ENCODE results near the gene ANKZF1. TPM values are rescaled to one million over a fixed set of nuclear protein-coding genes. Genes with fewer than 3 reads are reported as not detected.

Gene ANKZF1
- total RNA-seq, 1 donor from 2014 or later, result 50.3 TPM

GRCh38 chr2:219271021-219271420 is 41.4 kb downstream of the ANKZF1 start:
- H3K4me3 ChIP-seq (ENCODE audit: low read depth, low read length), result no peak overlapping the region
- TF ChIP-seq CTCF (conservative IDR thresholded peaks at IDR 0.05; ENCODE audit: low read depth, low read length), result no peak
- no peak for DNase-seq (ENCODE audit: low read depth)

GRCh38 chr2:219272356-219272755 is 42.8 kb downstream of the ANKZF1 start:
- no peak for DNase-seq (ENCODE audit: low read depth)
- TF ChIP-seq CTCF (conservative IDR thresholded peaks at IDR 0.05; ENCODE audit: low read depth, low read length), result no peak
- H3K4me3 ChIP-seq (ENCODE audit: low read depth, low read length), result no peak overlapping the region

- DNase-seq (ENCODE audit: low read depth), result no peak
These were observed 43.4 kb downstream of the ANKZF1 start for GRCh38 chr2:219272995-219273394.

GRCh38 chr2:219273937-219274336 is 44.3 kb downstream of the ANKZF1 start:
- no peak overlapping the region for H3K4me3 ChIP-seq (ENCODE audit: low read depth, low read length)
- no peak for DNase-seq (ENCODE audit: low read depth)
- TF ChIP-seq CTCF (conservative IDR thresholded peaks at IDR 0.05; ENCODE audit: low read depth, low read length), result no peak

More at GRCh38 chr2:219272995-219273394, 43.4 kb downstream of the ANKZF1 start:
- no peak for TF ChIP-seq CTCF (conservative IDR thresholded peaks at IDR 0.05; ENCODE audit: low read depth, low read length)
- H3K4me3 ChIP-seq (ENCODE audit: low read depth, low read length), result no peak overlapping the region

GRCh38 chr2:219274361-219274921 is 44.8 kb downstream of the ANKZF1 start:
- no peak overlapping the region for H3K4me3 ChIP-seq (ENCODE audit: low read depth, low read length)
- DNase-seq (ENCODE audit: low read depth), result peak; percentile 66
- no peak for TF ChIP-seq CTCF (conservative IDR thresholded peaks at IDR 0.05; ENCODE audit: low read depth, low read length)

- peak; percentile 94 for TF ChIP-seq CTCF (conservative IDR thresholded peaks at IDR 0.05; ENCODE audit: low read depth, low read length)
- no peak overlapping the region for H3K4me3 ChIP-seq (ENCODE audit: low read depth, low read length)
These were observed 48.4 kb downstream of the ANKZF1 start for GRCh38 chr2:219277703-219278654.

More at GRCh38 chr2:219277703-219278654, 48.4 kb downstream of the ANKZF1 start:
- no peak for DNase-seq (ENCODE audit: low read depth)

All from epithelial cell of proximal tubule (primary cell).